ENCODE measurements around the gene GPR108.

DNA sequence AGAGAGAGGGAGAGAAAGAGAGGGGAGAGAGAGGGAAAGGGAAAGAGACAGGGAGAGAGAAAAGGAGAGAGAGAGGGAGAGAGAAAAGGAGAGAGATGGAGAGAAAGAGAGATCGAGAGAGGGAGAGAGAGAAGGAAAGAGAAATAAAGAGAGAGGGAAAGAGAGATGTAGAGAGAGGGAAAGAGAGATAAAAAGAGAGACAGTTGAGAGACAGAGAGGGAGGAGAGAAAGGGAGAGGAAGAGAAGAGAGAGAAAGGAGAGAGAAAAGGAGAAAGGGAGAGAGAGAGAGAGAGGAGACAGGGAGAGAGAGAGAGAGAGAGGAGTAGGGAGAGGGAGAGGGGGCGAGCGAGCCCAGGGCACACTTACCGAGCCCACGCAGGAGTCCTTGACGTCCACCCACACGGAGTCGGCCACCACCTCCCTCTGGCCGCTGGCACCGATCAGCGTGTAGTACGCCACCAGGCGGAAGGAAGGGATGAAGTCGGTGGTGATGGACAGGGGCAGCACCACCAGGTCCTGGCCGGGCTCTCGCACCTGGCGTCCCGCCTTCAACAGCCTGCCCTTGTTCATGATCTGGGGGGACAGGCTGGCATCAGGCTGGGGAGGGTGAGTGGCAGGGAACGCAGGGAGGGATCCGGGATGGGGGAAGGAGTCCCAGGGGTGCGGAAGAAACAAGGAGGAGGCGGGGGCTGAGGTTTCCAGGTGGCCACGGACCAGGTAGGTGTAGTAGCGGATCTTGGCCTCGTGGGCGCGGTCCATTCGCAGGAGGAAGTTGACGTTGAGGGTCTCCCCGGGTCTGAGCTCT is 26.9 kb downstream of the GPR108 start:
- TF ChIP-seq, protein P1, sequence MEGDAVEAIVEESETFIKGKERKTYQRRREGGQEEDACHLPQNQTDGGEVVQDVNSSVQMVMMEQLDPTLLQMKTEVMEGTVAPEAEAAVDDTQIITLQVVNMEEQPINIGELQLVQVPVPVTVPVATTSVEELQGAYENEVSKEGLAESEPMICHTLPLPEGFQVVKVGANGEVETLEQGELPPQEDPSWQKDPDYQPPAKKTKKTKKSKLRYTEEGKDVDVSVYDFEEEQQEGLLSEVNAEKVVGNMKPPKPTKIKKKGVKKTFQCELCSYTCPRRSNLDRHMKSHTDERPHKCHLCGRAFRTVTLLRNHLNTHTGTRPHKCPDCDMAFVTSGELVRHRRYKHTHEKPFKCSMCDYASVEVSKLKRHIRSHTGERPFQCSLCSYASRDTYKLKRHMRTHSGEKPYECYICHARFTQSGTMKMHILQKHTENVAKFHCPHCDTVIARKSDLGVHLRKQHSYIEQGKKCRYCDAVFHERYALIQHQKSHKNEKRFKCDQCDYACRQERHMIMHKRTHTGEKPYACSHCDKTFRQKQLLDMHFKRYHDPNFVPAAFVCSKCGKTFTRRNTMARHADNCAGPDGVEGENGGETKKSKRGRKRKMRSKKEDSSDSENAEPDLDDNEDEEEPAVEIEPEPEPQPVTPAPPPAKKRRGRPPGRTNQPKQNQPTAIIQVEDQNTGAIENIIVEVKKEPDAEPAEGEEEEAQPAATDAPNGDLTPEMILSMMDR (IDR thresholded peaks at IDR 0.05): no peak
- TF ChIP-seq POLR2A (IDR thresholded peaks at IDR 0.05): peak; percentile 21
